HepG2 (cell line): Measurements from ENCODE around the gene CTNND2. TPM values are rescaled to one million over a fixed set of nuclear protein-coding genes. Genes with fewer than 3 reads are reported as not detected.

Experiments used
- KIAA2018 ChIP-seq: sonication (generic); formaldehyde crosslinking; IDR thresholded peaks from 2 replicates; pipeline ENCODE4 v1.5.0; 2020; ENCODE audit warnings: mild to moderate bottlenecking, missing genetic modification reagents, borderline replicate concordance
- PCBP2 ChIP-seq: fragments of 200-400 bp; formaldehyde crosslinking; optimal IDR thresholded peaks from 2 replicates; pipeline ENCODE3; 2018; ENCODE audit warnings: low read length, low read depth; ENCODE audit not compliant: poor library complexity, severe bottlenecking
- ZNF382 ChIP-seq: sonication (generic); formaldehyde crosslinking; IDR thresholded peaks from 2 replicates; pipeline ENCODE4 v1.5.0; 2020; ENCODE audit warnings: missing genetic modification reagents, mild to moderate bottlenecking, borderline replicate concordance
- ZNF577 ChIP-seq: sonication (generic); formaldehyde crosslinking; IDR thresholded peaks from 2 replicates; pipeline ENCODE4 v1.4.0; 2020; ENCODE audit warnings: mild to moderate bottlenecking, low read depth, missing genetic modification reagents, borderline replicate concordance
- polyA plus RNA-seq, 8 experiments: library from polyadenylated mRNA; depleted of rRNA in 3 of 8; stranded (reverse) in 7 of 8; unstranded in 1 of 8; fragments of >200 nt; fragmentation: Illumina TruSeq in 4 of 8; extraction: Trizol in 4 of 8; gene quantifications; 2 replicates each; pipeline versions ENCODE4 v1.2.1 to v1.2.3, GENCODE V29; 2011 to 2016; ENCODE audit warnings: low read depth in 4 of 8, missing spikeins in 1 of 8, mixed read lengths in 1 of 8; ENCODE audit not compliant: insufficient read depth in 1 of 8
- total RNA-seq, 5 experiments: library from RNA; depleted of rRNA; stranded (reverse); fragments of >200 nt; fragmentation: Illumina TruSeq; extraction: Trizol; gene quantifications; 2 replicates each; pipeline ENCODE4 v1.2.3, GENCODE V29; 2016; ENCODE audit warnings: low read depth in 1 of 5

Gene CTNND2
- total and polyA plus RNA-seq, 2 of the 13 experiments (the other 11 are each of a cell fraction or from before 2014, with no cell fraction given) = not detected

- TF ChIP-seq KIAA2018 (CRISPR knock-in tag) = no peak
- no peak for TF ChIP-seq ZNF382 (CRISPR knock-in tag)
- no peak for TF ChIP-seq PCBP2
- TF ChIP-seq ZNF577 = no peak
Observed at GRCh38 chr5:10985091-10985720, 919.0 kb downstream of the CTNND2 start (continued).
